SK-N-SH (cell line): ENCODE results near the gene IKZF2. TPM values are rescaled to one million over a fixed set of nuclear protein-coding genes. Genes with fewer than 3 reads are reported as not detected.
A peak's percentile ranks its signal among the peaks of the same experiment; 100 is the strongest.

Source experiments
- CTCF ChIA-PET: fragments of 300-600, 350-600 bp; formaldehyde crosslinking; extraction: SDS; loops from one replicate; lab custom pipeline; 2021; lab: Yijun Ruan, JAX
- POLR2A ChIA-PET: fragments of 350-600 bp; sonication (Branson Sonifier 250); formaldehyde crosslinking; extraction: SDS; loops from one replicate; lab custom pipeline; 2020; ENCODE audit warnings: antibody characterized with exemption, inconsistent platforms; lab: Yijun Ruan, JAX
- DNase-seq: peaks from one replicate; pipeline ENCODE4 v3.0.0; 2012
- H2AFZ ChIP-seq: fragments of 200-600 bp; sonication (generic); 2 replicates; pipeline ENCODE4 v1.8.1; 2016; ENCODE audit warnings: antibody characterized with exemption, mild to moderate bottlenecking, low read depth
- H3F3A ChIP-seq: fragments of 200-600 bp; sonication (generic); replicated peaks from 2 replicates; pipeline ENCODE3; 2016; ENCODE audit warnings: antibody characterized with exemption, mild to moderate bottlenecking; ENCODE audit not compliant: insufficient read depth
- H3K27ac ChIP-seq, 2 experiments: fragments of 200-500 bp in 1 of 2; fragments of 200-600 bp in 1 of 2; sonication (Bioruptor generic) in 1 of 2; sonication (generic), shearing (Covaris generic) in 1 of 2; 2 replicates each; pipeline versions ENCODE4 v1.5.1 to v1.6.1; 2014 to 2016; ENCODE audit warnings: low read depth in 2 of 2, inconsistent platforms in 1 of 2, low read length in 1 of 2, mild to moderate bottlenecking in 1 of 2, mixed read lengths in 1 of 2
- H3K27me3 ChIP-seq: fragments of 200-600 bp; sonication (generic), shearing (Covaris generic); 2 replicates; pipeline ENCODE4 v1.6.1; 2016; ENCODE audit warnings: mixed run types; ENCODE audit not compliant: insufficient read depth
- H3K36me3 ChIP-seq, 2 experiments: fragments of 200-500 bp in 1 of 2; fragments of 200-600 bp in 1 of 2; sonication (Bioruptor generic) in 1 of 2; sonication (generic) in 1 of 2; replicated peaks in 1 of 2; 2 replicates each; pipeline versions ENCODE3 to v1.5.1; 2014 to 2016; ENCODE audit warnings: low read length in 1 of 2, mild to moderate bottlenecking in 1 of 2; ENCODE audit not compliant: insufficient read depth in 2 of 2, control insufficient read depth in 1 of 2
- H3K4me1 ChIP-seq, 2 experiments: fragments of 200-500 bp in 1 of 2; fragments of 200-600 bp in 1 of 2; sonication (Bioruptor generic) in 1 of 2; sonication (generic), shearing (Covaris generic) in 1 of 2; 2 replicates each; pipeline versions ENCODE4 v1.5.1 to v1.6.1; 2014 to 2016; ENCODE audit warnings: low read depth in 1 of 2, low read length in 1 of 2, mixed run types in 1 of 2; ENCODE audit not compliant: insufficient read depth in 2 of 2, control insufficient read depth in 1 of 2
- H3K4me2 ChIP-seq: fragments of 200-600 bp; sonication (generic), shearing (Covaris generic); 2 replicates; pipeline ENCODE4 v1.6.1; 2017; ENCODE audit warnings: mixed run types
- H3K4me3 ChIP-seq, 2 experiments: fragments of 200-500 bp in 1 of 2; fragments of 200-600 bp in 1 of 2; sonication (Bioruptor generic) in 1 of 2; sonication (generic), shearing (Covaris generic) in 1 of 2; 2 replicates each; pipeline versions ENCODE4 v1.5.1 to v1.8.1; 2014 to 2016; ENCODE audit warnings: low read depth in 2 of 2, inconsistent platforms in 1 of 2, low read length in 1 of 2, mild to moderate bottlenecking in 1 of 2, mixed read lengths in 1 of 2, moderate library complexity in 1 of 2
- H3K79me2 ChIP-seq: fragments of 200-600 bp; sonication (generic); 2 replicates; pipeline ENCODE4 v1.8.1; 2017; ENCODE audit warnings: mild to moderate bottlenecking; ENCODE audit not compliant: insufficient read depth
- H3K9ac ChIP-seq: fragments of 200-600 bp; sonication (generic); 2 replicates; pipeline ENCODE4 v1.6.1; 2017; ENCODE audit warnings: mixed run types
- H3K9me2 ChIP-seq: fragments of 200-600 bp; sonication (generic); 2 replicates; pipeline ENCODE4 v1.6.1; 2017; ENCODE audit warnings: mixed run types
- H3K9me3 ChIP-seq: fragments of 200-600 bp; sonication (generic); 2 replicates; pipeline ENCODE4 v1.6.1; 2017; ENCODE audit warnings: mixed run types, mild to moderate bottlenecking, moderate library complexity
- H4K20me1 ChIP-seq: fragments of 200-600 bp; sonication (generic); 2 replicates; pipeline ENCODE4 v1.6.1; 2017; ENCODE audit warnings: mild to moderate bottlenecking, mixed run types; ENCODE audit not compliant: insufficient read depth
- CHD2 ChIP-seq: fragments of 150-350 bp; IDR thresholded peaks from 2 replicates; pipeline ENCODE4 v1.6.1; 2018; ENCODE audit warnings: low read length; ENCODE audit not compliant: partially characterized antibody
- CTCF ChIP-seq: fragments of 200-600 bp; sonication (generic); IDR thresholded peaks from 2 replicates; pipeline ENCODE4 v1.6.1; 2017; ENCODE audit warnings: antibody characterized with exemption, mild to moderate bottlenecking, moderate library complexity
- ELF1 ChIP-seq: IDR thresholded peaks from 2 replicates; pipeline ENCODE4 v1.4.0; 2012
- EP300 ChIP-seq, 2 experiments: IDR thresholded peaks; 2 replicates each; pipeline versions ENCODE4 v1.4.0 to v1.6.1; 2012; ENCODE audit warnings: borderline replicate concordance in 1 of 2, low read depth in 1 of 2, low read length in 1 of 2
- EZH2phosphoT487 ChIP-seq: fragments of 200-600 bp; sonication (generic); IDR thresholded peaks from 2 replicates; pipeline ENCODE4 v1.6.1; 2017; ENCODE audit warnings: low read depth, mixed run types, mild to moderate bottlenecking, antibody characterized with exemption, moderate library complexity, borderline replicate concordance
- GATA2 ChIP-seq: sonication (generic); formaldehyde crosslinking; IDR thresholded peaks from 2 replicates; pipeline ENCODE4 v1.5.0; 2020; ENCODE audit warnings: mild to moderate bottlenecking, missing genetic modification reagents
- MXI1 ChIP-seq: IDR thresholded peaks from 2 replicates; pipeline ENCODE4 v1.6.1; 2012; ENCODE audit warnings: mild to moderate bottlenecking, low read depth, low read length, improper control_type of control experiment
- NFIC ChIP-seq: IDR thresholded peaks from 2 replicates; pipeline ENCODE4 v1.4.0; 2012; ENCODE audit warnings: borderline replicate concordance
- PBX3 ChIP-seq: IDR thresholded peaks from 2 replicates; pipeline ENCODE4; 2012
- SIN3A ChIP-seq: IDR thresholded peaks from 2 replicates; pipeline ENCODE4 v1.6.1; 2012; ENCODE audit warnings: low read depth, mild to moderate bottlenecking, low read length, moderate library complexity, borderline replicate concordance
- SMC3 ChIP-seq: IDR thresholded peaks from 2 replicates; pipeline ENCODE4 v1.6.1; 2012; ENCODE audit warnings: low read depth, low read length, improper control_type of control experiment
- TCF12 ChIP-seq: IDR thresholded peaks from 2 replicates; pipeline ENCODE4 v1.4.0; 2012
- USF1 ChIP-seq: IDR thresholded peaks from 2 replicates; pipeline ENCODE4 v1.4.0; 2012; ENCODE audit warnings: low read depth, borderline replicate concordance
- ZBTB33 ChIP-seq: IDR thresholded peaks from 2 replicates; pipeline ENCODE4 v1.4.0; 2012; ENCODE audit warnings: low read depth, borderline replicate concordance
- WGBS: methylation state at CpG from one replicate; pipeline ENCODE4 v1.1.6; 2017; ENCODE audit warnings: low lambda C conversion rate; 5-methylcytosine and 5-hydroxymethylcytosine counted together
- polyA plus RNA-seq, 3 experiments: library from polyadenylated mRNA; depleted of rRNA; stranded (reverse); fragments of >200 nt; gene quantifications; 2 replicates each; pipeline ENCODE4 v1.2.3, GENCODE V29; 2012
- TF ChIP-seq, protein P1 (sequence below): fragments of 150-350 bp; IDR thresholded peaks from 2 replicates; pipeline ENCODE4 v1.6.1; 2016; ENCODE audit warnings: mild to moderate bottlenecking, low read depth, low read length
- TF ChIP-seq, protein P2 (sequence below): IDR thresholded peaks from 2 replicates; pipeline ENCODE4 v1.4.0; 2012; ENCODE audit warnings: low read depth

IKZF2 gene
- polyA plus RNA-seq, 1 of the 3 experiments (the other 2 are of a cell fraction) = 1.3 TPM

- CTCF ChIA-PET = no interaction called here
- peaks cover 0 to 9% of the 10 kb centered on the region in 2 experiments; a peak in 2 of 4 replicates for H3K4me1 ChIP-seq
- POLR2A ChIA-PET = no interaction called here
- peak overlapping the region in 1 of 2 experiments; percentile 21; a peak in 2 of 4 replicates for H3K27ac ChIP-seq
- no peak overlapping the region for H3K4me3 ChIP-seq
- no peaks in the 10 kb centered on the region for H3K36me3 ChIP-seq
- no peak overlapping the region for H3K4me2 ChIP-seq
- H3K9ac ChIP-seq = no peak overlapping the region
- no peaks in the 10 kb centered on the region for H4K20me1 ChIP-seq
- H3K9me2 ChIP-seq = no peaks in the 10 kb centered on the region
- no peaks in the 10 kb centered on the region for H3K79me2 ChIP-seq
- peak; percentile 9; the same call in 1 of the 2 replicates for TF ChIP-seq PBX3
- TF ChIP-seq, protein P1, sequence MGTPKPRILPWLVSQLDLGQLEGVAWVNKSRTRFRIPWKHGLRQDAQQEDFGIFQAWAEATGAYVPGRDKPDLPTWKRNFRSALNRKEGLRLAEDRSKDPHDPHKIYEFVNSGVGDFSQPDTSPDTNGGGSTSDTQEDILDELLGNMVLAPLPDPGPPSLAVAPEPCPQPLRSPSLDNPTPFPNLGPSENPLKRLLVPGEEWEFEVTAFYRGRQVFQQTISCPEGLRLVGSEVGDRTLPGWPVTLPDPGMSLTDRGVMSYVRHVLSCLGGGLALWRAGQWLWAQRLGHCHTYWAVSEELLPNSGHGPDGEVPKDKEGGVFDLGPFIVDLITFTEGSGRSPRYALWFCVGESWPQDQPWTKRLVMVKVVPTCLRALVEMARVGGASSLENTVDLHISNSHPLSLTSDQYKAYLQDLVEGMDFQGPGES = no peak
- TF ChIP-seq, protein P2, sequence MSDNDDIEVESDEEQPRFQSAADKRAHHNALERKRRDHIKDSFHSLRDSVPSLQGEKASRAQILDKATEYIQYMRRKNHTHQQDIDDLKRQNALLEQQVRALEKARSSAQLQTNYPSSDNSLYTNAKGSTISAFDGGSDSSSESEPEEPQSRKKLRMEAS = no peak
- no peak for TF ChIP-seq SMC3
- H3K9me3 ChIP-seq = no peaks in the 10 kb centered on the region
- H2AFZ ChIP-seq = no peak overlapping the region
- H3F3A ChIP-seq = no peaks in the 10 kb centered on the region
- no peaks in the 10 kb centered on the region for H3K27me3 ChIP-seq
- DNase-seq = no peak
- WGBS = 84% methylated on average over 2 of the region's 2 CpGs
These were observed 152.6 kb downstream of the IKZF2 start for GRCh38 chr2:212998626-212999359.

- Histone ChIP-seq H3K9ac (no peak overlapping the region), H4K20me1 (no peaks in the 10 kb centered on the region), H3K4me2 (no peak overlapping the region), H3K27ac (no peak overlapping the region), H2AFZ (no peak overlapping the region), H3K36me3 (no peaks in the 10 kb centered on the region), H3K79me2 (no peaks in the 10 kb centered on the region), H3K9me3 (no peaks in the 10 kb centered on the region), H3K4me3 (no peak overlapping the region), H3K27me3 (no peaks in the 10 kb centered on the region), H3F3A (no peaks in the 10 kb centered on the region), H3K4me1 (peaks cover 0 to 9% of the 10 kb centered on the region in 2 experiments; a peak in 2 of 4 replicates), H3K9me2 (no peaks in the 10 kb centered on the region)
- ChIA-PET CTCF (interaction anchor here (1.3 kb wide), 1 partner anchor 311 kb away, joined by 3 read pairs; no protein-coding TSS in a partner anchor), POLR2A (no interaction called here)
- 70% methylated on average over 3 of the region's 3 CpGs for WGBS
- DNase-seq = no peak
- TF ChIP-seq ELF1 = no peak
- TF ChIP-seq GATA2 = no peak
- no peak for TF ChIP-seq USF1
- TF ChIP-seq SMC3 = no peak
- TF ChIP-seq EZH2phosphoT487 = no peak
- no peak for TF ChIP-seq CHD2
- TF ChIP-seq ZBTB33 = no peak
- TF ChIP-seq SIN3A = no peak
- no peak for TF ChIP-seq MXI1
- no peak for TF ChIP-seq EP300 (IDR thresholded peaks at IDR 0.05; ENCODE audit: borderline replicate concordance in 1 of 2, low read depth in 1 of 2, low read length in 1 of 2)
- TF ChIP-seq NFIC = no peak
- no peak for TF ChIP-seq CTCF
- no peak for TF ChIP-seq TCF12
These were observed 153.8 kb downstream of the IKZF2 start for GRCh38 chr2:212997526-212998020.
